HCT116 (cell line): Measurements from ENCODE around the gene LRRC43. TPM values are rescaled to one million over a fixed set of nuclear protein-coding genes. Genes with fewer than 3 reads are reported as not detected.

Source experiments
- ATAC-seq: fragments of 200-7000 bp; cut with Tn5 transposase; 2 replicates; pipeline ENCODE4 v1.9.1; 2020; ENCODE audit warnings: mild to moderate bottlenecking, moderate library complexity
- BruUV-seq: library from RNA; stranded (reverse); fragments of 400-500 nt; replicated peaks from 2 replicates; lab custom pipeline; 2021; lab: Mats Ljungman, UMichigan
- CTCF ChIA-PET: fragments of 300-600 bp; sonication (Branson Sonifier 250); formaldehyde crosslinking; loops from one replicate; lab custom pipeline; 2021; ENCODE audit warnings: antibody characterized with exemption; lab: Charles Lee
- POLR2A ChIA-PET: fragments of 300-600, 350-600 bp; sonication (Branson Sonifier 250); formaldehyde crosslinking; loops from one replicate; lab custom pipeline; 2021; ENCODE audit warnings: antibody characterized with exemption; lab: Charles Lee
- RAD21 ChIA-PET, 2 experiments: fragments of 300-600 bp; sonication (Branson Sonifier 250); formaldehyde crosslinking; loops; one replicate each; lab custom pipeline; 2023; ENCODE audit warnings: low total read pairs in 2 of 2; ENCODE audit not compliant: uncharacterized antibody in 2 of 2, unreplicated experiment in 2 of 2, low non-redundant PET in 1 of 2; lab: Charles Lee
- DNase-seq: peaks from one replicate; pipeline ENCODE4 v3.0.0-alpha.2; 2010; ENCODE audit warnings: low read depth, low spot score
- H2AFZ ChIP-seq: fragments of 200-600 bp; shearing (Covaris generic), sonication (generic); 2 replicates; pipeline ENCODE4 v1.6.1; 2017; ENCODE audit warnings: low read depth, mixed run types, mixed read lengths, antibody characterized with exemption, low read length; ENCODE audit not compliant: poor library complexity, severe bottlenecking
- H3K27ac ChIP-seq: 2 replicates; pipeline ENCODE4 v1.5.1; 2012; ENCODE audit warnings: low read depth, low read length
- H3K27me3 ChIP-seq: fragments of 200-600 bp; sonication (generic); 2 replicates; pipeline ENCODE4 v1.6.1; 2016; ENCODE audit warnings: mixed run types, low read length, mixed read lengths; ENCODE audit not compliant: insufficient read depth
- H3K36me3 ChIP-seq, 2 experiments: fragments of 200-500 bp in 1 of 2; fragments of 200-600 bp in 1 of 2; sonication (Bioruptor generic) in 1 of 2; sonication (generic) in 1 of 2; 2 replicates each; pipeline versions ENCODE4 v1.5.1 to v1.6.1; 2014 to 2016; ENCODE audit warnings: low read length in 2 of 2, inconsistent platforms in 1 of 2, mixed read lengths in 1 of 2, mixed run types in 1 of 2; ENCODE audit not compliant: insufficient read depth in 2 of 2, control insufficient read depth in 1 of 2
- H3K4me1 ChIP-seq, 2 experiments: fragments of 200-600 bp in 1 of 2; sonication (generic) in 1 of 2; 2 replicates each; pipeline versions ENCODE4 v1.5.1 to v1.6.1; 2012 to 2017; ENCODE audit warnings: low read length in 2 of 2, inconsistent platforms in 1 of 2, mild to moderate bottlenecking in 1 of 2, mixed read lengths in 1 of 2, mixed run types in 1 of 2, moderate library complexity in 1 of 2; ENCODE audit not compliant: insufficient read depth in 2 of 2, control insufficient read depth in 1 of 2
- H3K4me2 ChIP-seq: fragments of 200-600 bp; sonication (generic); 2 replicates; pipeline ENCODE4 v1.6.1; 2017; ENCODE audit warnings: mixed run types, low read length, mixed read lengths
- H3K4me3 ChIP-seq, 2 experiments: fragments of 200-600 bp in 1 of 2; sonication (generic) in 1 of 2; replicated peaks in 1 of 2; 2 replicates each; pipeline ENCODE4 v1.5.1; 2011 to 2016; ENCODE audit warnings: low read length in 2 of 2, control low read depth in 1 of 2, low read depth in 1 of 2, mild to moderate bottlenecking in 1 of 2, mixed read lengths in 1 of 2, mixed run types in 1 of 2
- H3K79me2 ChIP-seq: fragments of 200-600 bp; sonication (generic); 2 replicates; pipeline ENCODE4 v1.6.1; 2017; ENCODE audit warnings: mild to moderate bottlenecking, mixed run types, low read length, moderate library complexity, mixed read lengths; ENCODE audit not compliant: insufficient read depth
- H3K9ac ChIP-seq: fragments of 200-600 bp; sonication (generic); 2 replicates; pipeline ENCODE4 v1.6.1; 2016; ENCODE audit warnings: low read length, mixed read lengths
- H3K9me2 ChIP-seq: fragments of 200-600 bp; sonication (generic), shearing (Covaris generic); 2 replicates; pipeline ENCODE4 v1.6.1; 2017; ENCODE audit warnings: mixed run types, mild to moderate bottlenecking, moderate library complexity; ENCODE audit not compliant: insufficient read depth
- H3K9me3 ChIP-seq, 2 experiments: fragments of 200-500 bp in 1 of 2; fragments of 200-600 bp in 1 of 2; sonication (Bioruptor generic) in 1 of 2; sonication (generic) in 1 of 2; 2 replicates each; pipeline ENCODE4 v1.6.1; 2014 to 2017; ENCODE audit warnings: low read length in 2 of 2, mixed read lengths in 2 of 2, inconsistent platforms in 1 of 2, low read depth in 1 of 2, mild to moderate bottlenecking in 1 of 2, mixed run types in 1 of 2, moderate library complexity in 1 of 2; ENCODE audit not compliant: control insufficient read depth in 1 of 2, insufficient read depth in 1 of 2
- H4K20me1 ChIP-seq: fragments of 200-600 bp; sonication (generic), shearing (Covaris generic); 2 replicates; pipeline ENCODE4 v1.6.1; 2017; ENCODE audit warnings: mixed run types, mild to moderate bottlenecking, moderate library complexity; ENCODE audit not compliant: insufficient read depth
- CBX3 ChIP-seq: IDR thresholded peaks from 2 replicates; pipeline ENCODE4 v1.6.1; 2012; ENCODE audit warnings: low read depth
- CEBPB ChIP-seq: IDR thresholded peaks from 2 replicates; pipeline ENCODE4 v1.6.1; 2012; ENCODE audit warnings: low read depth
- EGR1 ChIP-seq: IDR thresholded peaks from 2 replicates; pipeline ENCODE4 v1.6.1; 2012; ENCODE audit warnings: low read depth
- EZH2 ChIP-seq: fragments of 200-600 bp; sonication (generic); IDR thresholded peaks from 2 replicates; pipeline ENCODE4 v1.6.1; 2017; ENCODE audit warnings: antibody characterized with exemption, mixed run types
- EZH2phosphoT487 ChIP-seq: fragments of 200-600 bp; IDR thresholded peaks from 2 replicates; pipeline ENCODE4 v1.6.1; 2018; ENCODE audit warnings: antibody characterized with exemption, borderline replicate concordance
- POLR2A ChIP-seq: IDR thresholded peaks from 2 replicates; pipeline ENCODE4 v1.7.0; 2011; ENCODE audit warnings: borderline replicate concordance; ENCODE audit not compliant: insufficient read depth, insufficient read length; ENCODE audit errors: extremely low read depth
- POLR2AphosphoS5 ChIP-seq: IDR thresholded peaks from 2 replicates; pipeline ENCODE4 v1.6.1; 2011; ENCODE audit warnings: mild to moderate bottlenecking, low read depth, low read length, moderate library complexity
- RAD21 ChIP-seq: IDR thresholded peaks from 2 replicates; pipeline ENCODE4 v1.6.1; 2012; ENCODE audit warnings: low read depth, mild to moderate bottlenecking
- SIN3A ChIP-seq: IDR thresholded peaks from 2 replicates; pipeline ENCODE4 v1.6.1; 2012; ENCODE audit warnings: low read depth
- SP1 ChIP-seq: IDR thresholded peaks from 2 replicates; pipeline ENCODE4 v1.6.1; 2012; ENCODE audit warnings: low read depth
- SRF ChIP-seq: IDR thresholded peaks from 2 replicates; pipeline ENCODE4 v1.6.1; 2012; ENCODE audit warnings: low read depth
- TCF7L2 ChIP-seq: IDR thresholded peaks from 2 replicates; pipeline ENCODE4 v1.7.0; 2011; ENCODE audit warnings: borderline replicate concordance, inconsistent platforms; ENCODE audit not compliant: insufficient read depth, insufficient read length; ENCODE audit errors: extremely low read depth
- YY1 ChIP-seq: IDR thresholded peaks from 2 replicates; pipeline ENCODE4 v1.6.1; 2011; ENCODE audit warnings: low read length, low read depth, moderate library complexity, mild to moderate bottlenecking; ENCODE audit not compliant: insufficient replicate concordance; ENCODE audit errors: extremely low read depth
- ZNF274 ChIP-seq: fragments of 200-500 bp; sonication (Bioruptor generic); IDR thresholded peaks from 2 replicates; pipeline ENCODE4 v1.6.1; 2014; ENCODE audit warnings: mild to moderate bottlenecking, low read depth, low read length, inconsistent platforms
- intact Hi-C: fragments of 100-400 bp; cut with micrococcal nuclease; formaldehyde crosslinking; loops from 2 replicates; pipeline ENCODE4 v1.10.0; 2022
- total RNA-seq: library from RNA; stranded (reverse); gene quantifications from one replicate; pipeline ENCODE4 v1.2.1, GENCODE V29; 2021; ENCODE audit not compliant: unreplicated experiment
- TF ChIP-seq, protein P1 (sequence below): IDR thresholded peaks from 2 replicates; pipeline ENCODE4 v1.6.1; 2012
- TF ChIP-seq, protein P2 (sequence below): IDR thresholded peaks from 2 replicates; pipeline ENCODE4 v1.6.1; 2012; ENCODE audit warnings: low read depth
- TF ChIP-seq, protein P3 (sequence below), 3 experiments: fragments of 200-600 bp in 1 of 3; sonication (generic) in 1 of 3; IDR thresholded peaks in 2 of 3; conservative IDR thresholded peaks in 1 of 3; 2 replicates each; pipeline ENCODE4 v1.5.1; 2012 to 2017; ENCODE audit warnings: low read depth in 2 of 3, low read length in 2 of 3, antibody characterized with exemption in 1 of 3, borderline replicate concordance in 1 of 3, control low read depth in 1 of 3, mild to moderate bottlenecking in 1 of 3, mixed read lengths in 1 of 3, mixed run types in 1 of 3, moderate library complexity in 1 of 3; ENCODE audit not compliant: insufficient read depth in 1 of 3
- TF ChIP-seq, protein P4 (sequence below): IDR thresholded peaks from 2 replicates; pipeline ENCODE4 v1.6.1; 2012

The LRRC43 gene
- total RNA-seq, 1 experiment from 2014 or later = not detected

DNA sequence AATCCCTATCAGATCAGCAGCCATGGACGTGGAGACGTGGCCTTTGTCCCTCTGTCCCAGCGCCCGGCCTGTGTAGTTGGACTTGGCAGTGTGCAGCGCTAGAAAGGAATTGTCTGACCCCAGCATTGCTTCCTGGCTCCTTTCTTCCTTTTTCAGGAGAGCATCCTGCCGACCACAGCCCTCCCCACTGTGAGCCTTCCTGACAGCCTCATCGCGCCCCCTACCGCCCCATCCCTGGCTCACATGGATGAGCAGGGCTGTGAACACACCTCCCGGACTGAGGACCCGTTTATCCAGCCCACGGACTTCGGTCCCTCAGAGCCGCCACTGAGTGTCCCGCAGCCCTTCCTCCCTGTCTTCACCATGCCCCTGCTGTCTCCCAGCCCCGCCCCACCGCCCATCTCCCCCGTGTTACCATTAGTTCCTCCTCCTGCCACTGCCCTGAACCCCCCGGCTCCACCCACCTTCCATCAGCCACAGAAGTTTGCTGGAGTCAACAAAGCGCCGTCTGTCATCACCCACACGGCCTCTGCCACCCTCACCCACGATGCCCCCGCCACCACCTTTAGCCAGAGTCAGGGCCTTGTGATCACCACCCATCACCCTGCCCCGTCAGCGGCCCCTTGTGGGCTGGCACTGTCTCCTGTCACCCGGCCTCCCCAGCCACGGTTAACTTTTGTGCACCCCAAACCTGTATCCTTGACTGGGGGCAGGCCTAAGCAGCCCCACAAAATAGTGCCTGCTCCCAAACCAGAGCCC, 49.6 kb upstream of the LRRC43 start (continued):
- TF ChIP-seq CEBPB = no peak
- TF ChIP-seq EGR1 = no peak

DNA sequence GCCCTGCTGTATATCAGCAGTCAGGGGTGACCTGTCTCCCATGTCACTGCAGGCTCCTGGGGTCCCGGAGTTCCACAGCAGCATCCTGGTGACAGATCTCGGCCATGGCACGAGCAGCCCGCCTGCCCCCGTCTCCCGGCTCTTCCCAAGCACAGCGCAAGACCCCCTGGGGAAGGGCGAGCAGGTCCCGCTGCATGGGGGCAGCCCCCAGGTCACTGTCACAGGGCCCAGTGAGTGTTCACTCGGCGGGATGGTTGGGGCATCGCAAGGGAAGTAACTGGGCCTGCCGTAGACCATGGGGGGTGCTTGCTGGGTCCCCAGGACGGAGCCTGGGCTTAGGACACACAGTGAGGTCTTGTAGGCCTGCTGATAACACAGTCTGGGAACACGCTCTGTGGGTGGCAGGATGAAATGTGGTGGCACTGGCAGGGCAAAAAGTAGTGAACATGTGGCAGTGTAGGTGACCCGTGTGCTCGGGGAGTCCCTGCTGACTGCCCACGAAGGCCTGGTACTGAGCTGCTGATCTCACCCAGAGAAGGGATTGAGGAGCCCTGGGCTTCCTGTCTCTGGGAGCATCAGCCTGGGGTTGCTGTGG, 47.4 kb upstream of the LRRC43 start:
- Histone ChIP-seq H3K4me2 (no peak overlapping the region), H3K9me2 (no peaks in the 10 kb centered on the region), H3K36me3 (peaks cover 9 to 26% of the 10 kb centered on the region in 2 experiments; a peak in 3 of 4 replicates), H3K9me3 (no peaks in the 10 kb centered on the region)
- no peak for DNase-seq
- no peak for TF ChIP-seq CBX3
- TF ChIP-seq, protein P1, sequence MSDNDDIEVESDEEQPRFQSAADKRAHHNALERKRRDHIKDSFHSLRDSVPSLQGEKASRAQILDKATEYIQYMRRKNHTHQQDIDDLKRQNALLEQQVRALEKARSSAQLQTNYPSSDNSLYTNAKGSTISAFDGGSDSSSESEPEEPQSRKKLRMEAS = no peak
- TF ChIP-seq EZH2 = no peak
- no peak for TF ChIP-seq SRF
- TF ChIP-seq POLR2A = no peak
- no peak for TF ChIP-seq YY1
- TF ChIP-seq, protein P2, sequence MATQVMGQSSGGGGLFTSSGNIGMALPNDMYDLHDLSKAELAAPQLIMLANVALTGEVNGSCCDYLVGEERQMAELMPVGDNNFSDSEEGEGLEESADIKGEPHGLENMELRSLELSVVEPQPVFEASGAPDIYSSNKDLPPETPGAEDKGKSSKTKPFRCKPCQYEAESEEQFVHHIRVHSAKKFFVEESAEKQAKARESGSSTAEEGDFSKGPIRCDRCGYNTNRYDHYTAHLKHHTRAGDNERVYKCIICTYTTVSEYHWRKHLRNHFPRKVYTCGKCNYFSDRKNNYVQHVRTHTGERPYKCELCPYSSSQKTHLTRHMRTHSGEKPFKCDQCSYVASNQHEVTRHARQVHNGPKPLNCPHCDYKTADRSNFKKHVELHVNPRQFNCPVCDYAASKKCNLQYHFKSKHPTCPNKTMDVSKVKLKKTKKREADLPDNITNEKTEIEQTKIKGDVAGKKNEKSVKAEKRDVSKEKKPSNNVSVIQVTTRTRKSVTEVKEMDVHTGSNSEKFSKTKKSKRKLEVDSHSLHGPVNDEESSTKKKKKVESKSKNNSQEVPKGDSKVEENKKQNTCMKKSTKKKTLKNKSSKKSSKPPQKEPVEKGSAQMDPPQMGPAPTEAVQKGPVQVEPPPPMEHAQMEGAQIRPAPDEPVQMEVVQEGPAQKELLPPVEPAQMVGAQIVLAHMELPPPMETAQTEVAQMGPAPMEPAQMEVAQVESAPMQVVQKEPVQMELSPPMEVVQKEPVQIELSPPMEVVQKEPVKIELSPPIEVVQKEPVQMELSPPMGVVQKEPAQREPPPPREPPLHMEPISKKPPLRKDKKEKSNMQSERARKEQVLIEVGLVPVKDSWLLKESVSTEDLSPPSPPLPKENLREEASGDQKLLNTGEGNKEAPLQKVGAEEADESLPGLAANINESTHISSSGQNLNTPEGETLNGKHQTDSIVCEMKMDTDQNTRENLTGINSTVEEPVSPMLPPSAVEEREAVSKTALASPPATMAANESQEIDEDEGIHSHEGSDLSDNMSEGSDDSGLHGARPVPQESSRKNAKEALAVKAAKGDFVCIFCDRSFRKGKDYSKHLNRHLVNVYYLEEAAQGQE = no peak
- no peak for TF ChIP-seq EGR1
- TF ChIP-seq POLR2AphosphoS5 = no peak
- TF ChIP-seq, protein P3, sequence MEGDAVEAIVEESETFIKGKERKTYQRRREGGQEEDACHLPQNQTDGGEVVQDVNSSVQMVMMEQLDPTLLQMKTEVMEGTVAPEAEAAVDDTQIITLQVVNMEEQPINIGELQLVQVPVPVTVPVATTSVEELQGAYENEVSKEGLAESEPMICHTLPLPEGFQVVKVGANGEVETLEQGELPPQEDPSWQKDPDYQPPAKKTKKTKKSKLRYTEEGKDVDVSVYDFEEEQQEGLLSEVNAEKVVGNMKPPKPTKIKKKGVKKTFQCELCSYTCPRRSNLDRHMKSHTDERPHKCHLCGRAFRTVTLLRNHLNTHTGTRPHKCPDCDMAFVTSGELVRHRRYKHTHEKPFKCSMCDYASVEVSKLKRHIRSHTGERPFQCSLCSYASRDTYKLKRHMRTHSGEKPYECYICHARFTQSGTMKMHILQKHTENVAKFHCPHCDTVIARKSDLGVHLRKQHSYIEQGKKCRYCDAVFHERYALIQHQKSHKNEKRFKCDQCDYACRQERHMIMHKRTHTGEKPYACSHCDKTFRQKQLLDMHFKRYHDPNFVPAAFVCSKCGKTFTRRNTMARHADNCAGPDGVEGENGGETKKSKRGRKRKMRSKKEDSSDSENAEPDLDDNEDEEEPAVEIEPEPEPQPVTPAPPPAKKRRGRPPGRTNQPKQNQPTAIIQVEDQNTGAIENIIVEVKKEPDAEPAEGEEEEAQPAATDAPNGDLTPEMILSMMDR (IDR thresholded peaks at IDR 0.05 in 2 of 3, conservative IDR thresholded peaks at IDR 0.05 in 1 of 3; ENCODE audit: borderline replicate concordance in 1 of 3, insufficient read depth in 1 of 3, low read depth in 2 of 3, low read length in 2 of 3) = no peak
- no peak for TF ChIP-seq SIN3A
- TF ChIP-seq, protein P4, sequence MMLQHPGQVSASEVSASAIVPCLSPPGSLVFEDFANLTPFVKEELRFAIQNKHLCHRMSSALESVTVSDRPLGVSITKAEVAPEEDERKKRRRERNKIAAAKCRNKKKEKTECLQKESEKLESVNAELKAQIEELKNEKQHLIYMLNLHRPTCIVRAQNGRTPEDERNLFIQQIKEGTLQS = no peak
- TF ChIP-seq EZH2phosphoT487 = no peak
- no peak for TF ChIP-seq ZNF274
- TF ChIP-seq RAD21 = no peak
- TF ChIP-seq SP1 = no peak
- no peak for TF ChIP-seq TCF7L2
- TF ChIP-seq CEBPB = no peak
- TF ChIP-seq, all 23 proteins: peak for 0
- H3K27me3 ChIP-seq = no peaks in the 10 kb centered on the region
- ChIA-PET RAD21 (no interaction called here), POLR2A (no interaction called here), CTCF (no interaction called here)
- H3K27ac ChIP-seq = no peak overlapping the region
- intact Hi-C loops = no loop called here
- no peak overlapping the region for H3K4me3 ChIP-seq
- no peak for ATAC-seq
- no peak overlapping the region for H2AFZ ChIP-seq
- no TSS peak for BruUV-seq
- no peaks in the 10 kb centered on the region for H4K20me1 ChIP-seq
- H3K4me1 ChIP-seq = peaks cover 4 to 5% of the 10 kb centered on the region in 2 experiments
- H3K9ac ChIP-seq = no peak overlapping the region
- H3K79me2 ChIP-seq = no peaks in the 10 kb centered on the region
